GM21423 (cell line): ENCODE measurements around the gene INIP.
"Not testable (repeated sequence)": the region's sequence is repeated elsewhere in the genome, so short reads cannot be mapped to it uniquely, and the experiment has no call there.

Experiments used
- ATAC-seq: cut with Tn5 transposase; IDR thresholded peaks from one replicate; pipeline ENCODE4 v1.9.1; 2021; ENCODE audit warnings: mild to moderate bottlenecking, moderate library complexity; ENCODE audit not compliant: unreplicated experiment

The INIP gene

DNA sequence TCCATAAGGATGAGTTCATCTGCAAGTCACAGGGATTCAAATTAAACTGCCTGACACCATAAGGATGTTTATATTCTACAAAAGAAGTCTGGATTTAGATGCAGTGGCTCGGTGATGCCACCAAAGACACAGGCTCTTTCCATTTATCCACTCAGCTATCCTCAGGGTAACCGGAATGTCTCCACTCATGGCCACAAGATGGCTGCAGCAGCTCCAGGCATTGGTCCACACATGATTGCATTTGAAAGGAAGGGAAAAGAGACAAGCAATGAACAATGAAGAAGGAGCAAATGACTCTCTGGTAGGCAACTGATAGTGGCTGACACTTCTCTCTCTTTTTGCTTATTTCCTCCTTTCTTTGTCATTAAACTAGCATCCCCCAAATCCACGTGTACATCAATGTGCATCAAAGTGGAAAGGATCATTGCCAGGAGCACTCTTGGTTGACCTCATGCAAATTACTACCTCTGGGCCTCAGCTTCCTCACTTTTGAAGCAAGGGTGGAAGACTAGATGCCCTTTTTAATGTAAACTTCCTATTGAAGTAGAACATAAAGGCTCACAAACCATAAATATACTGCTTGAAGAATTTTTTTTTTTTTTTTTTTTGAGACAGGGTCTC is 25.4 kb upstream of the INIP start:
- ATAC-seq = no peak

DNA sequence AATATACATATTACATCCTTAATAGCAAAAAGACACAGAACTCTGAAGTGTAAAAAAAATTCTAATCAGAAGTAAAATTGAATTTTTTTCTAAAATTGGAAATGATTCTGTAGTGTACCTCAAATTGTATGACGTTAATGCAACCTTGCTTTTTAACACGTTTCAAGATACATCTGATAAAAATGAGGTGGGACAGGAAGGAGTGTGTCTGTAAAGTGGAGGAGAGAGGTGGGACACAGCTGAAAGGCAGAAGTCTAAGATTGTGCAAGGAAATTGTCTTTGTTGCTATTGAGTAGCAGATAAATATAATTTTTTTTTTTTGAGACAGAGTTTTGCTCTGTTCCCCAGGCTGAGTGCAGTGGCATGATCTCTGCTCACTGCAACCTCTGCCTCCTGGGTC is 17.0 kb upstream of the INIP start:
- no peak for ATAC-seq

DNA sequence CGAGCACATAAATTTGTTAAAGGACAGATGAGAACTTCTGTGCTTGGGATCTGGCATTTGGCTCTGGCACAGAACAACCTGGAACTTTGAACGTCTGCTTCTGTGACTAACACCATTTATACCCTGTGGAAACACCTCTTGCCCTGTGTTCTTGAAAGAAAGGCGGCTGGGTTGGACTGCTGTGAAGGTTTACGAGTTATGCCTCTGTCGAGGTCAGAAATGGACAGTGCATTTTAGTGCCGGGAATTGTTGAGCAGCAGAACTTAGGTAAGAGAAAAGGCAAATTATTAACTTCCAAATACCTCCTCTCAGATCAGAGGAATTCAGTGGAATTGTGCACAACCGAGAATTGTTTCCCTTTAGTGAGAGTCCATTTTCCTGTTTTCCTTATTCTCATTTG is 14.1 kb upstream of the INIP start:
- ATAC-seq = no peak

DNA sequence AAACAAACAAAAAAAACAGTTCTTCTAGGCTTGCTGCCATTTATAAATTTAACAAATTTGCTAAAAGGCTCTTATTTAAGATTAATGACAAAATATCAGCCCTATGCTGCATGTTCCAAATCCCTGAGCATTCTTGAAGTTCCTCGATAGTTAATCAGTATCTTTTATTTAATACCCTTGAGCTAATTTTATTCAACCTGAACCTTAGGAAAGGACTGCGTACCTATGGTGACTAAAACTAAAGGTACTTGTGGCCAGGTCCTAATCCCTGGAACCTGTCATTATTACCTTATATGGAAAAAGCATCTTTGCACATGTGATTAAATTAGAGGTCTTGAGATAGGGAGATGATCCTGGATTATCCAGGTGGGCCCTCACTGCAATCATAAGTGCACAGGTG is 10.5 kb upstream of the INIP start:
- ATAC-seq = no peak

DNA sequence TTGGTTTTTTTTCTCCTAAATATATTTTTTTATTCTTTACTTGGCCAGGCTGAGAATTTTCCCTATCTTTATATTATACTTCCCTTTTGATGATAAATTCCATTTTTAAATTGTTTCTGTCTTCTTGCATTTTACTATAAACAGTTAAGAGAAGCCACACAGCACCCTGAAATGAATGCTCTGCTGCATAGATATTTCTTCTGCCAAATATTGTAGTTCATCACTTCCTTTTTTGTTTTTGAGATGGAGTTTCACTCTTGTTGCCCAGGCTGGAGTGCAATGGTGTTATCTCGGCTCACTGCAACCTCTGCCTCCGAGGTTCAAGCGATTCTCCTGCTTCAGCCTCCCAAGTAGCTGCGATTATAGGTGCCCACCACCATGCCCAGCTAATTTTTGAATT is 8.5 kb upstream of the INIP start:
- ATAC-seq = no peak

DNA sequence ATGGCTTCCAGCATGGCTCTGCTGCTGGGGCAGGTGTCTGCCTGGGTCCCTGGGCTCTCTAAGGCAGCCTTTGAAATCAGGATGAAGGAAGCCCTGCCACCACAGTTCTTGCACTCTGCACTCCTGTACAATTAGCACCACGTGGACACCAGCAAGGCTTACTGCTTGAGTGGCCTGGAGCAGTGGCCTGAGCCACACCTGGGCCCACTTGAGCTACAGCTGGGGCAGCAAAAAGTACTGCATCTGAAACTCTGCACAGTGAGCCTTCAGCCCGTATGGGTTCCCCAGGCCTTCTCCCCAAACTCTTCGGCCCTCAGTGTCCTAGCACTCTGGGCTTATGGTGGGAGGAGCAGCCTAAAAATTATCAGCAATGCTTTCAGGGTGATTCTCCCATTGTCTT is 8.0 kb upstream of the INIP start:
- no peak for ATAC-seq

DNA sequence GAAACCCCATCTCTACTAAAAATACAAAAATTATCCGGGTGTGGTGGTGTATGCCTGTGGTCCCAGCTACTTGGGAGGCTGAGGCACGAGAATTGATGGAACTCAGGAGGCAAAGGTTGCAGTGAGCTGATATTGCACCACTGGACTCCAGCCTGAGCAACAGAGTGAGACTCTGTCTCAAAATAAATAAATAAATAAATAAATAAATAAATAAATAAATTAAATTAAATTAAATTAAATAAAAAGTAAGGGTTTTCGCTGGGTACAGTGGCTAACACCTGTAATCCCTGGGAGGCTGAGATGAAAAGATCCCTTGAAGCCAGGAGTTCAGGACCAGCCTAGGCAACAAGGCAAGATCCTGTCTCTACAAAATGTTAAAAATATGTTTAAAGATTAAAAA is 4.8 kb upstream of the INIP start:
- ATAC-seq = not testable (repeated sequence)

DNA sequence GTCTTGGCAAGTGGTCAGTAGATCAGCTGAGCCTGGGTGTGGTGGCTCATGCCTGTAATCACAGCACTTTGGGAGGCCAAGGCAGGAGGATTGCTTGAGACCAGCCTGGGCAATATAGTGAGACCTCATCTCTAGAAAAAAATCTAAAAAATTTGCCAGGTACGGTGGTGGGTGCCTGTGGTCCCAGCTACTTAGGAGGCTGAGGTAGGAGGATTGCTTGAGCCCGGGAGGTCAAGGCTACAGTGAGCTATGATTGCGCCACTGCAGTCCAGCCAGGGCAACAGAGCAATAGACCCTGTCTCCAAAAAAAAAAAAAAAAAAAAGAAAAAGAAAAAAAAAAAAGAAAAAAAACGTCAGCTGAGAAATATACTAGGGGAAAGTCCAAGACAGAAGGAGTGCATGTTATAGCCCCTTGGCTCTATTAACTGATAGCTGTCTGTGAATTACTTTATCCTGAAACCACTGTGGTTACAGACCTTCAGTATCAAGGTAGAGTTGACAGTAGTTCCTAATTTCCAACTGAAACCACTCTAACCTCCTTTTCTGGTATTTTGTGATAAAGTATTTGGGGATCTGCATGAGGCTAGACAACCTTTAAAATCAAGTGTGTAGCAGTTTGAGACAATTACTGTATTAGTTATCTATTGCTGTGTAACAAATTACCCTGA is 2.3 kb upstream of the INIP start:
- no peak for ATAC-seq

DNA sequence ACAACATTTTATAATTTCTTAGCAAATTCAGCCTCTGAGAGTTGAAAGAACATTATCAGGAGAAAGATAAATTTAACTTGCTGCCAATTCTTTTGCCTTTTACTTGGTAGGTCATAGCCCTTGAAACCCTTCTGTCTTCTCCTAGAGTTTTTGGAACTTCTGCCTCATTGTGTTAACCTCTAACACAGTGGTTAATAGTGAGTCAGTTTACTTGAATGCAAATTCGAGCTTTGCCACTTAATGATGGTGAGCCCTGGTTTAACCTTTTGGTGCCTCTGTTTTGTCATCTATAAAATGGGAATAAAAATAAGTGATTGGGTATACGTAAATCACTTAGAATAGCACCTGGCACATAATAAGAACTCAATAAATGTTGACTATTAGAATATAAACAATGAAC is 1.8 kb upstream of the INIP start:
- ATAC-seq = no peak

DNA sequence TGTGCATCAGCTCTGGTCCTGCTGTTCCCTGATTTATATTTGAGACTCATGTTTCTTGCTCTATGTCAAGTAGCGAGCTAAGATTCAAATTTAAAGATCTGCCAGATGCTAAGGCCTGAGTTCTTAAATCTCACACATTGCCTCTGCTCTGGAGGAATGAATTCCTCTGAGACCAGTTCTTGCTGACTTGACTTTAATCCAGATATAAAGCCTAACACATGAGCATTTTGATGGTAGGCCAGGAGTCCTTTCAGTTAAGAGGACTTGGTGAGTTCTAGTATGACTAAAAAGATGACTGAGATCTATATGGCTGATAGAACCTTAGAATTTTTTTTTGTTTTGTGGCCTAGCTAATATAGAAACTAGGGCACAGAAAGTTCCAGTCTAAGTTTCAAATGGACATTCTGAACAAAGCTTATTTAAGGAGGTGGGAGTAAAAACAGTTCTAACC is 1.3 kb upstream of the INIP start:
- ATAC-seq = no peak

DNA sequence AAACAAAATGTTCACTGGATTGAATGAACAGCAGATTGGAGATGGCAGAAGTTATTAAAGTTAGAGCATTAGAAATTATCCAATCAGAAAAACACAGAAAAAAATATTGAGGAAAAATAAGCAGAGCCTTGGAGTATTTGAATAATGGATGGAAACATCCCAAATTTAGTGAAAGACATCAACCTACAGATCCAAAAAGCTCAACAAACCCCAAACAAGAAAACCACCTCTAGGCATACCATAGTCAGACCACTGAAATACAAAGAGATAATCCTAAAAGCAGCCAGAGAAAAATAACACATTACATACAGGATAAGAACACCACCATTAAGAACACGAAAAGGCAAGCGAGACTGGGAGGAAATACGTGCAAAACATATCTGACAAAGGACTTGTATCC is 5.2 kb downstream of the INIP start:
- ATAC-seq = no peak

DNA sequence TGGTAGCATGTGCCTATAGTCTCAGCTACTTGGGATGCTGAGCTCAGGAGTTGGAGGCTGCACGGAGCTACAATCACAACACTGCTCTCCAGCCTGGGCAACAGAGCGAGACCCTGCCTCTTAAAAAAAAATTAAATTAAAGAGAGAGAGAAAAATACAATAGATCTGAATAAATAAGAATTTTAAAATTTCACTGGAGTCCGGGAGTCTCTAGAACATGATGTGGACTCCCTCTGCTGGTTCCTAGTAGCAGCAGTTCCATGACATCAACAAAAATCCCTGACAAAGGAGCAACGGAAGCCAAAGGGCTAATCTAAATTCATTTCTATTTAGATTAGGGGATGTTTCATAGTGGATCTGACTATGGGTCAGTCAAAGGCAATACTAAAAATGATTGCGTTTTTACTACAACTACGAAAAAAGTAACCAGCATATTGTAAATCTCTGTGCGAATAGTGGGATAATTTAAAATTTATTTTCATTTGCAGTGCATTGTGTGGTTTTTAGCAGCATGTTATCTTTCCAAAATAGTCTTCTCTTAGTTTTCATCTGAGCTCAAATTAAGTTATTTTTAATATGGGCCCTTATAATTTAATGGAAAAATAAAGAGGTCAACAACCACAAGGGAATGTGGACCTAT is 6.7 kb downstream of the INIP start:
- ATAC-seq = no peak

DNA sequence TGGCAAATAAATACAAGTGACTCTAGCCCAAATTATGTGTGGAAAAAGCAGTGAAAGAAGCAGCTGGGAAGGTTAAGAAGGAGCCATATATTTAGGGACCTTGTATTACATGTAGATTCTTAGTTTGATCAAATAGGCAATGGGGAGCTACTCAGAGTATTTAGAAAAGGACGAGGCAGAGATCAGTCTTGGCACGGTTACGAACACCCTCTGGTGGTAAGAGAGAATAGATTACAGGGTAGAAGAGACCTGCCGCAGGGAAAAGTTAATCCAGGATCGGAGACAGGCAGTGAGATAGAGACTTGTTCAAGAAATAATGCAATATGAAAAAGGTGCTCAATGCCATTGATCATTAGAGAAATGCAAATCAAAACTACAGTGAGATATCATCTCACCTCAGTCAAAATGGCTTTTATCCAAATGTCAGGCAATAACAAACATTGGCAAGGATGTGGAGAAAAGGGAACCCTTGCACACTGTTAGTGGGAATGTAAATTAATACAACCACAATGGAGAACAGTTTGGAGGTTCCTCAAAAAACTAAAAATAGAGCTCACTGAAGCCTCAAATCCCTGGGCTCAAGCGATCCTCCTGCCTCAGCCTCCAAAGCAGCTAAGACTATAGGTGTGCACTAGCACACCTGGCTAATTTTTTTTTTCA is 12.0 kb downstream of the INIP start:
- no peak for ATAC-seq

DNA sequence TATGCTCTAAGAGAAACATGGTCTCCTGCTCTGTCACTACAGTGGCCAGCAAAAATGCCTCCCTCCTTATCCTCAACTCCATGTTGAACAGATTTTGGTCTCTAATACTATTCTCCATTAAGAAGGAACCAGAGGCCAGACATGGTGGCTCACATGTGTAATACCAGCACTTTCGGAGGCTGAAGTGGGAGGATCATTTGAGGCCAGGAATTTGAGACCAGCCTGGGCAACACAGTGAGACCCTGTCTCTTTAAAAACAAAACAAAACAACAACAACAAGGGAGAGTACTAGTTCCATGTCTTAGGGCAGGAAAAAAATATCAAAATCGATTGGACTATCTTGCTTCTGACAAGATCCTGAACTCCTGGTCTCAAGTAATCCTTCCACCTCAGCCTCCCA is 14.6 kb downstream of the INIP start:
- ATAC-seq = no peak

DNA sequence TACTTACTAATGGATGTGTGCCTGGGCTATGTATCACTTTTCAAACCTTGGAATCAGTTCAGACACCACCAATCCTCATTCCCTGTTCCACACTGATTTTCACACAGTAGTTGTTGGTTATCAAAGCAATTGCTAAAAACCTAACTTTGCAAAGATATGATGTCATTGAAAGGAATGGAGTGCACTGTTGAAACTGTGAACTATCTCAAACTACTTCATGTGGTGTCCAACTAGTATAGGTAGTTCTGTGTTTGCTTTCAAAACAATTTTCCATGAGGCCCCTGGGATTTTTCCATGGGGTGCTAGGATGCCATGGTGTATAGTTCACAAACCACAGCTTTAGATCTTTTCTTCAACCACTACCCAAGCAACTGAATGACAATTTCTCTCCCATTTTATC is 17.8 kb downstream of the INIP start:
- ATAC-seq = no peak

DNA sequence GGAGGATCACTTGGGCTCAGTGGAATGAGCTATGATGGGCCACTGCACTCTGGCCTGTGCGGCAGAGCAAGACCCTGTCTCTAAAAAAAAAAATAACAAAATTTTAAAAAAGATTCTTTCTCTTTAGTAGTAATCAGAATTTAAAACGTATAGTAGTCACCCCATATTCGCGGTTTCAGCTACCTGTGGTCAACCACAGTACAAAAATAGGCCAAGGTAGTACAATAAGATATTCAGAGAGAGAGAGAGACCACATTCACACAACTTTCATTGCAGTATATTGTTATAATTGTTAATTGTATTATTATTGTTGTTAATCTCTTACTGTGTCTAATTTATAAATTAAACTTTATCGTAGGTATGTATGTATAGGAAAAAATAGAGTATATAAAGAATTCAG is 18.7 kb downstream of the INIP start:
- peak; percentile 83 for ATAC-seq

DNA sequence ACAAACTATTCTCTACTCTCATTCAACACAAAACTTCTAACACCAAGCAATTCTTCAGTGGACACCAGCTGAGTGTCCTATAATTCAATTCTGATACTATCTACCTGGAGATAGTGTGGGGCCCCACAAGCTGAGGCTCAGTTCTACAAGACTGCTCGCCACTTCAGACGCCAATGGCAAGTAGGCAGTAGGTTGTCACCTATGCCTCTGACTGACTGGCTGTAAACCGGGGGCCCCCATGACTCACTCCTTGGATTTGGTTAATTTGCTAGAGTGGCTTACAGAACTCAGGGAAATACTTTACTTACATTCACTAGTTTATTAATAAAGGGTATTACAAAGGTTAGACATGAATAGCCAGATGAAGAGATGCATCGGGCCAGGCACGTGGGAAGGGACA is 21.5 kb downstream of the INIP start:
- no peak for ATAC-seq

DNA sequence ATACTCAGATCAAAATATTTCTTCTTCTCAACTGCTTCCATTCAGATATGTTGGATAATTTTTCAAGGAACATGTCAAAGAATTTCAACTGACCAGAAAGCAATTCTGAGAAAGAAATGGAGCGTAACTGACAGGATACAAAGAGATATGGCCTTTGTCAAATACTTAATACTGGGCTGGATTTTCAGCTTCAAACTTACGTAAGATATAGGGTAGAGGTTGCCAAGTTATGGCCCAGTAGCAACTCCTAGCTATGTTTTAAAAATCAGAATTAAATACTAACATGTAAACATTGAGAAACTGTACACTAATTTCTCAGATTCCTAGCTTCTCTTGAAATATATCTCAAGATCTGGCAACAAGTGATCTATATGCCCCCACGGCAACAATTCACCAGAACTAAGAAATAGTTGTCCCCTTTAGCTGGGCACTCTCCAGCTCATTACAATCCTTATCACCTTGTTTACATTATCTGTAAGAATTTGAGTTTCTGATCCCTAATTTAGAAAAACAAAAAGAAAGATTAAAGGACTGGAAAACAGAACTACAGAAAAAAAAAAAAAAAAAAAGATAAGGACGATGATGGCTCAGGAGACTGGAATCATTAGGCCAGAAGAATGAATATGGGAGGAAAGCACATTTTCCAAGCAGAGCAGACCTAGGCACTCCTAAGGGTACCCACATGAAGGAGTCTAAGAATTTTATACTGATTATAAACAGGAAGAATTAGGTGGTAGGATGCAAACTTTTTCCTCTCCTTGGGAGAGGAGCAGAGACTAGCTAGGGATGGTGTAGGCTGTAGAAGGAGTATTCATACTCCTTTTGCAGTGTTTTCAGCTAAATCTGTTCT is 23.0 kb downstream of the INIP start:
- no peak for ATAC-seq

DNA sequence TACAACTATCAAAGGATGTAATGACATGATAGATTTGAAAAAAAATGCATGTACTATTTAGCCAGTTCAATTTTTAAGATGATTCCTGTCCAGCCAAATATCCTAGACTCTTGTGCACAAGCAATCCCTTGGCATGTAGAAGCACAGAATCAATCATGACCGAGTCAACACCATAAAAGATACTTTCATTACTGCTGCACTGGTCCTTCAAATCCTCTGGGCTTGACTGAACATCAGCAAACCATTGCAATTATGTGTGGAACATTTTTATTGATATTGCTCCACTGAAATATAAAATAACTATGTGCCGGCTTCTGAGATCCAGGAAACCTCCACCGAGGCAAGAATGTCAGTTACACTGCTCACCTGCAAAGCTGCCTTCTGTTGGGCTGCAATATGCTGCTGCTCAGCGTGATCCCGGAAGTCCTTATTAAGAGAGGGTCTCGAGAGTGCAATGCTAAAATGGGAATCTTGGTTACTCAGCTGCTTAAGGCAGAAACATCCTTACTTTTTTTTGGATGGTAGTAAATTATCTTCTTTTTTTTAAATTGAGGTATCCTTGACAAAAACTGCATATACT is 28.7 kb downstream of the INIP start:
- ATAC-seq = no peak

DNA sequence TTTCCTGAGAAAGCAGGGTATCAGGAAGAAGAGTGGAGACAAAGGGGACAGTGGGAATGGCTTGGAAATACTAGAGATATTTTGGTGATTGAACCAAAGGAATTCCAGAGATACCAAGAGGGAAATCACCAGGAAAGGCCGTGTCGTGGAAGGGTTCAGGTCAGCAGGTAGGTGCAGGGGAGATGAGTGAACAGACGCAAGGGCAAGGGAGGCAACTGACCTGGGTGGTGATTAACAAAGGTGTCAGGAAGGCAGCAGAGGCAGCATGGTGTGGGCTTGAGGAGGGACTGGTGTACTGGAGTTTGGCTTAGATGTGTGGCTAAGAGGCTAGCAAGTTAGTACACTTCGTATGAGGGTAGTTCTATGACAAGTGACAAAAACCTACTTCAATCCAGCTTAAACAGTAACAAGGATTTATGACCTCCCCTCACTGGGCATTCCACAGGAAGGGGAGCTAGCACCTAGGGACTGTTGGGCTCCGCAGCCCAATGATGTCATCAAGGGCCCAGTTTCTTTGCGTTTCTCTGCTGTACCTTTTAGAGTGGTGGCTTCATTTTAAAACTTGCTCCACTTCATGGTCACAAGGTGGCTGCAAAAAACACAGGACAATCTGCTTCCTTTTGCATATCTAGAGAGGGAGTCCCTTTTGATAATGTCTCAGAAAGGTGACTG is 37.0 kb downstream of the INIP start:
- ATAC-seq = no peak
